ENCODE results near the gene PDE10A. TPM values are rescaled to one million over a fixed set of nuclear protein-coding genes. Genes with fewer than 3 reads are reported as not detected.
A peak's percentile ranks its signal among the peaks of the same experiment; 100 is the strongest.

Gene PDE10A
- total and polyA plus RNA-seq, 3 experiments from 2014 or later = not detected

DNA sequence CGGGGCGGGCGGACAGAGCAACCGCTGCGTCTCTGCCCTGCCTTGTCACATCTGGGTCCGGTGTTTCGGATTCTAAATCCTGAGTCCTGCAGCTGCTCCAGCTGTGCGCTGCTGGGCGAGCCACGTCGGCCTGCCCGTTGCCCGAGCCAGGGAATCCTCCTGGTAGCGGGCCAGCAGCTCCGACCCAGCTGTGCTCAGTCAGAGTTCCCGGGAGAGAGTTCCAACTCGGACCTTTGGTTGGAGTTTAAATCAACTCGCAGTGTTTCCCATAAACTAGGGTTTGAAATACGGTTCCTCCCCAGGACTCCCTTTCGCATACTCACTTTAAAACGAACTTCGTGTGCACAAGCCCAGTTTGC is 315 bp upstream of the PDE10A start:
- H3K27ac Mint-ChIP-seq = no peak overlapping the region
- Histone ChIP-seq H3K4me1 (ENCODE audit: insufficient read depth, low read length) (no peaks in the 10 kb centered on the region), H3K9me3 (ENCODE audit: low read length) (no peaks in the 10 kb centered on the region), H3K27me3 (ENCODE audit: insufficient read depth, low read length, poor library complexity, severe bottlenecking) (peaks cover 7% of the 10 kb centered on the region), H3K27ac (ENCODE audit: low read depth, low read length) (no peak overlapping the region), H3K36me3 (ENCODE audit: insufficient read depth, low read length) (no peaks in the 10 kb centered on the region), H3K4me3 (ENCODE audit: low read length) (no peak overlapping the region)
- H3K9me3 Mint-ChIP-seq = peaks cover 0 to 3% (median 0%) of the 10 kb centered on the region in 5 donors
- H3K4me1 Mint-ChIP-seq = peaks cover 0 to 17% (median 5%) of the 10 kb centered on the region in 3 donors
- no peak for DNase-seq
- H3K36me3 Mint-ChIP-seq = peaks cover 0 to 3% (median 2%) of the 10 kb centered on the region in 3 donors
- CTCF ChIA-PET = no interaction called here
- H3K4me3 Mint-ChIP-seq = peak overlapping the region in 1 of 7 donors; percentile 54
- H3K27me3 Mint-ChIP-seq = peaks cover 19 to 40% of the 10 kb centered on the region in 2 donors
- POLR2A ChIA-PET = no interaction called here

DNA sequence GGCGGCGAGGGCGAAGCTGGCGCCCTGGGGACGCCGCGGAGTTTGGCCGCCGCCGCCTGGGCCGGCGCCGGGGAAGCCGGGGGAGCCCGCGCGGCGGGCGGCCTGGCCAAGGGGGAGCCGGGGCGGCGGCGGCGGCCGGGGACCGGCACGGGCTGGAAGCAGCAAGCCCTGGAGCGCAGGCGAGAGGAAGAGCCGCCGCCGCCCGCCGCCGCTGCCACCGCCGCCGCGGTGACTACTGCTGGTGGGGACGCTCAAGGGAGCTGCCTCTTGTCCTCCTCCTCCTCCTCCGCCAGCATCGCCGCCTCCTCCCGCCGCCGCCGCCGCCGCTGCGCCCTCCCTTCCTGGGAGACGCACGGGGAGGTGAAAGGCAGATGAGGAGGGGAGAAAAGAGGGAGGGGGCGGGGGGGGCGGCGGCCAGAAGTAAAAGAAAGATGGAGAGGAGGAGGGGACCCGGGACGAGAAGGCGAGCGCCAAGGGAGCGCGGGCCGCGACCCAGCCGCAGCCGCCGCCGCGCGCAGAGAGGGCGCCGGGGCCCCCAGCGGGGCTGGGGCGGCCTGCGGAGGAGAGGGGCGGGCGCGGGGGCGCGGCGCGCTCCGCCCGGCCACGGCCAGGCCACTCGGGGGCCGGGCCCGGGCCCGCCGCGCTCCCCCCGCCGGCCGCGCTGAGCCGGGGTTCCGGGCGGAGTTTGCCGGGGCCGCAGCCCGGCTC is 846 bp downstream of the PDE10A start:
- POLR2A ChIA-PET = no interaction called here
- Histone ChIP-seq H3K27ac (ENCODE audit: low read depth, low read length) (no peak overlapping the region), H3K4me3 (ENCODE audit: low read length) (no peak overlapping the region), H3K9me3 (ENCODE audit: low read length) (no peaks in the 10 kb centered on the region), H3K27me3 (ENCODE audit: insufficient read depth, low read length, poor library complexity, severe bottlenecking) (peaks cover 7% of the 10 kb centered on the region), H3K36me3 (ENCODE audit: insufficient read depth, low read length) (no peaks in the 10 kb centered on the region), H3K4me1 (ENCODE audit: insufficient read depth, low read length) (no peaks in the 10 kb centered on the region)
- no peak overlapping the region for H3K4me3 Mint-ChIP-seq
- no peak for DNase-seq
- peaks cover 0 to 3% (median 0%) of the 10 kb centered on the region in 5 donors for H3K9me3 Mint-ChIP-seq
- peaks cover 0 to 17% (median 5%) of the 10 kb centered on the region in 3 donors for H3K4me1 Mint-ChIP-seq
- CTCF ChIA-PET = no interaction called here
- H3K27ac Mint-ChIP-seq = no peak overlapping the region
- H3K36me3 Mint-ChIP-seq = peaks cover 0 to 3% (median 2%) of the 10 kb centered on the region in 3 donors
- peaks cover 21 to 40% of the 10 kb centered on the region in 2 donors for H3K27me3 Mint-ChIP-seq

DNA sequence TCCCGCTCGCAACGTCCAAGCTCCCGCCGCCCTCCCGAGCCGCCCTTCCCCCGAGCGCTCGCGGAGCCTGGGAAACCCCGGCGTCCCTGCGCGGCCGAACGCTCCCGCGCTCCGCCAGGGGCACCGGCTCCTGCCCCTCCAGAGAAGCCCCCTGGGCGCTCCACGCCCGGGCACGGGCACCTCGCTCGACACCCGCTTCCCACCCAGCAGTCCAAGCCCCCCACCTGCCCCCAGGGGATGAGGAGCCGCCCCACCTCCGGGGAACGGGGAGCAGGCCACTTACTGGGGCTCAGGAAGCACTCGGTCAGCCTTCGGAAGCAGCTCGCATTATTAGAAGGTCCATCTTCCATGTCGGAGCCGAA is 1.4 kb downstream of the PDE10A start:
- H3K4me3 ChIP-seq (ENCODE audit: low read length) = no peak overlapping the region
- Mint-ChIP-seq H3K4me3 (no peak overlapping the region), H3K27me3 (peaks cover 21 to 37% of the 10 kb centered on the region in 2 donors), H3K36me3 (peaks cover 0 to 3% (median 2%) of the 10 kb centered on the region in 3 donors), H3K9me3 (peaks cover 0 to 3% (median 0%) of the 10 kb centered on the region in 5 donors), H3K4me1 (peaks cover 0 to 17% (median 5%) of the 10 kb centered on the region in 3 donors), H3K27ac (no peak overlapping the region)
- peaks cover 7% of the 10 kb centered on the region for H3K27me3 ChIP-seq (ENCODE audit: insufficient read depth, low read length, poor library complexity, severe bottlenecking)
- no peak overlapping the region for H3K27ac ChIP-seq (ENCODE audit: low read depth, low read length)
- ChIA-PET CTCF (no interaction called here), POLR2A (no interaction called here)
- H3K36me3 ChIP-seq (ENCODE audit: insufficient read depth, low read length) = no peaks in the 10 kb centered on the region
- H3K9me3 ChIP-seq (ENCODE audit: low read length) = no peaks in the 10 kb centered on the region
- DNase-seq = no peak
- no peaks in the 10 kb centered on the region for H3K4me1 ChIP-seq (ENCODE audit: insufficient read depth, low read length)

DNA sequence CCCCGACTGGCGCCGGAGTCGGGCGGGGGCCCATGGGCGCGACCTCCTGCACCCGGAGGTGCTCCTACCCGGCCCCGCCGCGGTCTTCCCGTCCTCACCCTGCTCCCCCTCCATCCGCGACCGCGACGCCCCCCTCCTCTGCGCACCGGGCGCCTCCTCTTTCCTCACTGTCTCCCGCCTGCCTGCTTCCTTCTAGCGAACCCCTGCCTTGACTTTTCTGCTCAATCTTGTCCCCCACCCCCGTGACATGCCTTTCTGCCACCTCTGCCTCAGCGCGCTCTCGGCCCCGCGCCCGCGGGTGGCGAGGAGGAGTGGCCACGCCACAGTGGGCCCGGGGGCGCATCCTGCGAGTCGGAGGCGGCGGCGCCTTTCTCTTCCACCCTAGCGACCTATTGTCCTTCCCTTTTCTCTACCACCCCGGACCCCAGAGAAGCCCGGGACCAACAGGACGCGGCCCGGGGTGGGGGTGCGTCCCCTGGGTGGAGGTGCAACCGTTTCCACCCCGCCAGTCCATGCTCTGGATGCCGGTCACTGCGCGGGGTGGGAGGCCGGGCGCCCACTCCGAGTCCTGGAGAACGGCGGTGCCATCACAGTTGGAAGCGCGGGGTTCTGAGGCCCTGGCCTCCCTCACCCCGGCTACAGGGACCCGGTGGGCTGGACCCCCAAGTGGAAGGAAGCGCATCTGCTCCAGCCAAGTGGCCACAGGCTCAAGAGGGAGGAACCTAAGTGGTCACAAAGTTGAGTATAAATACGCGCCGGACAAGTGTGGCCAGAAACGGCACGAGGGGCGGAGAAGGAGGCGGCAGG is 2.0 kb downstream of the PDE10A start:
- peaks cover 0 to 3% (median 0%) of the 10 kb centered on the region in 5 donors for H3K9me3 Mint-ChIP-seq
- Histone ChIP-seq H3K27me3 (ENCODE audit: insufficient read depth, low read length, poor library complexity, severe bottlenecking) (peaks cover 7% of the 10 kb centered on the region), H3K4me3 (ENCODE audit: low read length) (no peak overlapping the region), H3K4me1 (ENCODE audit: insufficient read depth, low read length) (no peaks in the 10 kb centered on the region), H3K27ac (ENCODE audit: low read depth, low read length) (no peak overlapping the region), H3K36me3 (ENCODE audit: insufficient read depth, low read length) (no peaks in the 10 kb centered on the region), H3K9me3 (ENCODE audit: low read length) (no peaks in the 10 kb centered on the region)
- H3K27ac Mint-ChIP-seq = no peak overlapping the region
- no peak overlapping the region for H3K4me3 Mint-ChIP-seq
- peaks cover 0 to 17% (median 5%) of the 10 kb centered on the region in 3 donors for H3K4me1 Mint-ChIP-seq
- peaks cover 0 to 3% (median 2%) of the 10 kb centered on the region in 3 donors for H3K36me3 Mint-ChIP-seq
- peaks cover 21 to 34% of the 10 kb centered on the region in 2 donors for H3K27me3 Mint-ChIP-seq
- DNase-seq = no peak
- CTCF ChIA-PET = no interaction called here
- POLR2A ChIA-PET = no interaction called here

DNA sequence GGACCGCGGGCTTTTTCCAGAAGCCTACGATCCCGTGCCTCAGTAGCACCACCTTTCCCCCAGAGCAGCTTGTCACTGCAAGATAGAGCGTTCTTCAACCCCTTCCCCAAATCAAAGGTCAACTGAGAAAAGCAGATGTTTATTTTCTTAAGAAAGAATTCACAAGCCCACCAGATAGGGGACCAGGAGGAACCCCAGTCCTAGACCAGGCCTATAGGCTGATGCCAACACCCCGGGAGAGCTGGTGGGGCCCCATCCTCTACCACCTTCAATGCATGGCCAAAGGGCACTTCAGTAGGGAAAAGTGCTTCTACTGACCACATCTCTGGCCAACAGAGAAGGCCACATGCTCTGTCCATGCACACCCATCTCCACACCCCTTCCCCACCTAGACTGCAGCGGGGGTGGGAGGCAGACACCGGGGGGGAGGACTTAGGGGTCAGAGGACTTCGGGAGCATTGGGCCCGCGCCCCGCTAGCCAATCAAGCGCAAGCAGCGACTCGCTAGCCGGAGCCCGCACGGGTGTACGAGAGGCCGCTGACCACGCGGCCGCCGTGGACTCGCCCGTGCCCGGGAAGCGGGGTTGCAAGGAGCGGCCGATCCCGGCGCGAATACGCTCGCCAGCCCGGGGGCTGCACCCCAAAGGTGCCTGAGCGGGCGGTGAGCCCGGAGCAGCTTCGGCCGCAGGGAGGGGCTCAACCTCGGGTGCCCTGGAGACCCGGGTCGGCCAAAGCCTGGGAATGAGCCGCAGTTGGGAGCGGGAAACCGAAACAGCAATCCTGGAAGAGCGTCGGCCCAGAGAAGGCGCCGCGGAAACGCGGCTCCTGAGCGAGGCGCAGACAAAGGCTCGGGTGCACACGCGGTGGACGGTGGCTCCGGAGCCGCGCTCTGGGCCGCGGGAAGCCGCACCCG is 2.8 kb downstream of the PDE10A start:
- Mint-ChIP-seq H3K27me3 (peaks cover 21 to 31% of the 10 kb centered on the region in 2 donors), H3K9me3 (peaks cover 0 to 3% (median 0%) of the 10 kb centered on the region in 5 donors), H3K27ac (no peak overlapping the region), H3K4me3 (no peak overlapping the region), H3K4me1 (peaks cover 0 to 17% (median 5%) of the 10 kb centered on the region in 3 donors), H3K36me3 (peaks cover 0 to 3% (median 2%) of the 10 kb centered on the region in 3 donors)
- H3K36me3 ChIP-seq (ENCODE audit: insufficient read depth, low read length) = no peaks in the 10 kb centered on the region
- H3K9me3 ChIP-seq (ENCODE audit: low read length) = no peaks in the 10 kb centered on the region
- no peak overlapping the region for H3K4me3 ChIP-seq (ENCODE audit: low read length)
- no peak for DNase-seq
- ChIA-PET POLR2A (no interaction called here), CTCF (no interaction called here)
- peaks cover 7% of the 10 kb centered on the region for H3K27me3 ChIP-seq (ENCODE audit: insufficient read depth, low read length, poor library complexity, severe bottlenecking)
- H3K4me1 ChIP-seq (ENCODE audit: insufficient read depth, low read length) = no peaks in the 10 kb centered on the region
- H3K27ac ChIP-seq (ENCODE audit: low read depth, low read length) = no peak overlapping the region

DNA sequence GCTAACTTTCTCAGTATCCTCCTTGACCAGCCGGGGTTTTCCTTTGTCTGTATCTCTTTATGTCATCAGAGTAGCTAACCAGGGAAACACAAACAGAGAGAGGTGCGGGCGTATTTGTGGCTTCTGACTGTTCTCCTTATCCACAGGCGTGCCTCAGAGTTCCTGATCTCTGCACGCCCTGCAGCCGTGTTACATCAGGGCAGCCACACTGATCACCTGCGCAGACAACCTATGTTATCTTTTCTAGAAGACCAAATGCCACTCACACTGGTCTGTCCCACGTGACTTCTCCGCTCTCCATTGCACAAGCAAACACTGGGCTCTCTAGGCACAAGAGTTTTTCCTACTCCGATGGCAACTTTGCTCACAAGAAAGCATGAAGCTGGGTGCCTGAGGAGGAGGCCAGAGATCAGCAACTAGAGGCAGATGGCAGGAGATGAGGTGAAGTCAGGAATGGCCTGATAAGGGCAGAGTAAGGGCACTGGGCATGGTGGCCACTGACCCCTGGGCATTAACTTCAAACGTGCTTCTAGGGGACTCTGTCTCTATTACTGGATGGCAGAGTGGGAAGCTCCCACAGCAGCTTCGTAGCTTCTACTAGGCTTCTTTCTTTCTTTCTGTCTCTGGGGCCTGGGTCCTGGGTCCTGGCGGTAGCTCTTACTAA is 4.5 kb downstream of the PDE10A start:
- Mint-ChIP-seq H3K9me3 (peaks cover 0 to 3% (median 0%) of the 10 kb centered on the region in 5 donors), H3K4me1 (peaks cover 0 to 9% (median 2%) of the 10 kb centered on the region in 3 donors), H3K27ac (no peak overlapping the region), H3K27me3 (peaks cover 15 to 16% of the 10 kb centered on the region in 2 donors), H3K4me3 (peak overlapping the region in 1 of 7 donors; percentile 18), H3K36me3 (peaks cover 0 to 3% (median 2%) of the 10 kb centered on the region in 3 donors)
- Histone ChIP-seq H3K36me3 (ENCODE audit: insufficient read depth, low read length) (no peaks in the 10 kb centered on the region), H3K4me1 (ENCODE audit: insufficient read depth, low read length) (no peaks in the 10 kb centered on the region), H3K4me3 (ENCODE audit: low read length) (no peak overlapping the region), H3K9me3 (ENCODE audit: low read length) (no peaks in the 10 kb centered on the region), H3K27me3 (ENCODE audit: insufficient read depth, low read length, poor library complexity, severe bottlenecking) (no peaks in the 10 kb centered on the region), H3K27ac (ENCODE audit: low read depth, low read length) (no peak overlapping the region)
- no peak for DNase-seq
- CTCF ChIA-PET = no interaction called here
- POLR2A ChIA-PET = no interaction called here

DNA sequence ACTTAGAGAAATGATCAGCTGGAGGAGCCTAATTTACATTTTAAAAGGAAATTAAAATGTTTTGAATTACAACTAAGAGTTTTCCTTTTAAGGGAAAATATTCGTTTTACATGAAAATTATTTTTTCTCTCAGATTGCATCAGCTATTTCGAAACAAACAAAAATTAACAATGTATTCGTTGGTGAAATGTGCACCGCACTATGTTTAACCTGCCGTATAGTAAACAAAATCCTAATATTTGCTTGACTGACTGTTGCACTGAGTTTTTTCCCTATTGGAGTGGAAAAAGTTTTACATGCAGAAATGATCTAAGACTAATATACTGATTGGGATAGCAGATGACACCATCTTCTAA is 5.7 kb downstream of the PDE10A start:
- Mint-ChIP-seq H3K36me3 (peaks cover 0 to 3% (median 2%) of the 10 kb centered on the region in 3 donors), H3K9me3 (peaks cover 0 to 3% (median 0%) of the 10 kb centered on the region in 5 donors), H3K4me1 (peaks cover 0 to 6% (median 2%) of the 10 kb centered on the region in 3 donors), H3K27ac (no peak overlapping the region), H3K4me3 (no peak overlapping the region), H3K27me3 (peaks cover 12 to 13% of the 10 kb centered on the region in 2 donors)
- POLR2A ChIA-PET = no interaction called here
- H3K4me3 ChIP-seq (ENCODE audit: low read length) = no peak overlapping the region
- no peaks in the 10 kb centered on the region for H3K27me3 ChIP-seq (ENCODE audit: insufficient read depth, low read length, poor library complexity, severe bottlenecking)
- no peak for DNase-seq
- H3K9me3 ChIP-seq (ENCODE audit: low read length) = no peaks in the 10 kb centered on the region
- no peaks in the 10 kb centered on the region for H3K36me3 ChIP-seq (ENCODE audit: insufficient read depth, low read length)
- H3K27ac ChIP-seq (ENCODE audit: low read depth, low read length) = no peak overlapping the region
- CTCF ChIA-PET = no interaction called here
- no peaks in the 10 kb centered on the region for H3K4me1 ChIP-seq (ENCODE audit: insufficient read depth, low read length)

All from CD8-positive, alpha-beta memory T cell (primary cell).